ENCODE results near the gene CAV1.

The CAV1 gene

GRCh38 chr7:116490351-116490750 is 34.5 kb upstream of the CAV1 start:
- TF ChIP-seq ZBTB7A (IDR thresholded peaks at IDR 0.05; ENCODE audit: low read depth) (no peak), TEAD4 (IDR thresholded peaks at IDR 0.05) (no peak), YY1 (IDR thresholded peaks at IDR 0.05; ENCODE audit: low read depth) (no peak), EGR1 (IDR thresholded peaks at IDR 0.05) (no peak), REST (IDR thresholded peaks at IDR 0.05; ENCODE audit: low read depth) (no peak)
- TF ChIP-seq, protein P1, sequence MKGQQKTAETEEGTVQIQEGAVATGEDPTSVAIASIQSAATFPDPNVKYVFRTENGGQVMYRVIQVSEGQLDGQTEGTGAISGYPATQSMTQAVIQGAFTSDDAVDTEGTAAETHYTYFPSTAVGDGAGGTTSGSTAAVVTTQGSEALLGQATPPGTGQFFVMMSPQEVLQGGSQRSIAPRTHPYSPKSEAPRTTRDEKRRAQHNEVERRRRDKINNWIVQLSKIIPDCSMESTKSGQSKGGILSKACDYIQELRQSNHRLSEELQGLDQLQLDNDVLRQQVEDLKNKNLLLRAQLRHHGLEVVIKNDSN (IDR thresholded peaks at IDR 0.05): no peak

- TF ChIP-seq CEBPB (IDR thresholded peaks at IDR 0.05) (no peak), CREB1 (IDR thresholded peaks at IDR 0.05; ENCODE audit: low read depth) (no peak), MAX (IDR thresholded peaks at IDR 0.05) (no peak), YY1 (IDR thresholded peaks at IDR 0.05; ENCODE audit: low read depth) (no peak), NFIC (IDR thresholded peaks at IDR 0.05) (no peak)
These were observed 32.8 kb upstream of the CAV1 start for GRCh38 chr7:116491887-116492653.

- TF ChIP-seq CEBPB (IDR thresholded peaks at IDR 0.05): no peak
- no peak for TF ChIP-seq REST (IDR thresholded peaks at IDR 0.05; ENCODE audit: low read depth)
- no peak for TF ChIP-seq EP300 (IDR thresholded peaks at IDR 0.05; ENCODE audit: borderline replicate concordance)
- TF ChIP-seq CREB1 (IDR thresholded peaks at IDR 0.05; ENCODE audit: low read depth): no peak
- no peak for TF ChIP-seq TCF12 (IDR thresholded peaks at IDR 0.05; ENCODE audit: low read depth)
These were observed 32.2 kb upstream of the CAV1 start for GRCh38 chr7:116492654-116493109.

DNA sequence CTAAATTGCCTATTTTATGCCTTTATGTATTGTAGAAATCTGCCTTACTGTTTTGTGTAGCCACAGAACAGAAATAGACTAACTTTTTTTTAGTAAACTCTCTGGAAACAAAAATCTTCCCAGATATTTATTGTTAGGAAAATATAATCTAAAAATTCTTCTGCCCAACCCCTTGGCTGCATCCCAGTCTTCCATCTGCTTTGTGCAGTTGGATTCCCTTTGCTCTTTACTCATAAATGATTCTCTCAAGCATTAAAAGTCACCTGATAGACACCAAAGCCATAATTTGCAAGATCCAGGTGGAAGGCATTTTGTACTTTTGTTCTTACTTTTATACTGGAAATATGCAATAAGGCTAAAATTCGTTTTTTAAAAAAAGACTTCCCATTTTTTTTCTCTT is 31.4 kb upstream of the CAV1 start:
- TF ChIP-seq YY1 (IDR thresholded peaks at IDR 0.05; ENCODE audit: low read depth) (no peak), CEBPB (IDR thresholded peaks at IDR 0.05) (no peak), ZBTB7A (IDR thresholded peaks at IDR 0.05; ENCODE audit: low read depth) (no peak), EP300 (IDR thresholded peaks at IDR 0.05; ENCODE audit: borderline replicate concordance) (no peak), TEAD4 (IDR thresholded peaks at IDR 0.05) (no peak), RAD21 (IDR thresholded peaks at IDR 0.05; ENCODE audit: low read depth) (no peak), FOXM1 (IDR thresholded peaks at IDR 0.05; ENCODE audit: borderline replicate concordance, low read depth) (no peak), REST (IDR thresholded peaks at IDR 0.05; ENCODE audit: low read depth) (no peak), CREB1 (IDR thresholded peaks at IDR 0.05; ENCODE audit: low read depth) (no peak), TAF1 (IDR thresholded peaks at IDR 0.05; ENCODE audit: low read depth) (no peak), NFIC (IDR thresholded peaks at IDR 0.05) (no peak), MAX (IDR thresholded peaks at IDR 0.05) (no peak), TCF12 (IDR thresholded peaks at IDR 0.05; ENCODE audit: low read depth) (no peak), EGR1 (IDR thresholded peaks at IDR 0.05) (no peak)
- TF ChIP-seq, protein P1 (IDR thresholded peaks at IDR 0.05): no peak

GRCh38 chr7:116494472-116494871 is 30.4 kb upstream of the CAV1 start:
- no peak for TF ChIP-seq TCF12 (IDR thresholded peaks at IDR 0.05; ENCODE audit: low read depth)
